B cell (primary cell): Measurements from ENCODE around the gene COX6B2. TPM values are rescaled to one million over a fixed set of nuclear protein-coding genes. Genes with fewer than 3 reads are reported as not detected.
A peak's percentile ranks its signal among the peaks of the same experiment; 100 is the strongest.
"Not testable (repeated sequence)": the region's sequence is repeated elsewhere in the genome, so short reads cannot be mapped to it uniquely, and the experiment has no call there.

ENCODE experiments used
- ATAC-seq: fragments of 200-7000 bp; cut with Tn5 transposase; one replicate; pipeline ENCODE4 v1.10.0; 2021; ENCODE audit warnings: low read depth, mild to moderate bottlenecking, moderate number of reproducible peaks, moderate library complexity
- CTCF ChIA-PET: fragments of 350-600 bp; sonication (Branson Sonifier 250); formaldehyde crosslinking; loops from one replicate; lab custom pipeline; 2021; ENCODE audit warnings: antibody characterized with exemption, inconsistent platforms; lab: Charles Lee
- POLR2A ChIA-PET: fragments of 350-600 bp; sonication (Branson Sonifier 250); formaldehyde crosslinking; loops from one replicate; lab custom pipeline; 2021; ENCODE audit warnings: antibody characterized with exemption; lab: Charles Lee
- DNase-seq: peaks from one replicate; pipeline ENCODE4 v3.0.0; 2013
- H2AFZ ChIP-seq: 2 replicates; pipeline ENCODE4 v1.6.1; 2012; ENCODE audit warnings: mild to moderate bottlenecking, low read depth, low read length; ENCODE audit not compliant: insufficient read depth, poor library complexity, severe bottlenecking
- H3K27ac ChIP-seq, 2 donors: 1 replicate in 1 of 2; 2 replicates in 1 of 2; pipeline ENCODE4 v1.5.1; 2012 to 2013; ENCODE audit warnings: low read length in 2 of 2, mild to moderate bottlenecking in 2 of 2, moderate library complexity in 1 of 2
- H3K27me3 ChIP-seq, 4 experiments: fragments of 200-600 bp in 1 of 4; sonication (generic) in 1 of 4; replicated peaks in 1 of 4; 1 replicate in 2 of 4; 2 replicates in 2 of 4; pipeline versions ENCODE4 v1.6.1 to v1.7.0; 2013 to 2016; ENCODE audit warnings: low read length in 3 of 4, mild to moderate bottlenecking in 2 of 4, mixed read lengths in 1 of 4, moderate library complexity in 1 of 4; ENCODE audit not compliant: insufficient read depth in 4 of 4, control insufficient read depth in 3 of 4; ENCODE audit errors: control extremely low read depth in 1 of 4
- H3K36me3 ChIP-seq, 2 experiments: replicated peaks in 1 of 2; 1 replicate in 1 of 2; 2 replicates in 1 of 2; pipeline versions ENCODE4 v1.6.1 to v1.7.1; 2013; ENCODE audit warnings: low read length in 1 of 2; ENCODE audit not compliant: insufficient read depth in 2 of 2, control insufficient read depth in 1 of 2; ENCODE audit errors: control extremely low read depth in 1 of 2, extremely low read depth in 1 of 2
- H3K4me1 ChIP-seq, 2 donors: fragments of 200-600 bp in 1 of 2; sonication (generic) in 1 of 2; 1 replicate in 1 of 2; 2 replicates in 1 of 2; pipeline versions ENCODE4 v1.5.1 to v1.6.1; 2013 to 2017; ENCODE audit warnings: low read length in 2 of 2; ENCODE audit not compliant: control insufficient read depth in 2 of 2, insufficient read depth in 2 of 2
- H3K4me2 ChIP-seq: replicated peaks from 2 replicates; pipeline ENCODE3; 2012; ENCODE audit warnings: mild to moderate bottlenecking, low read depth, low read length; ENCODE audit not compliant: poor library complexity, severe bottlenecking
- H3K4me3 ChIP-seq, 5 experiments: fragments of 200-600 bp in 1 of 5; sonication (generic) in 1 of 5; 1 replicate in 3 of 5; 2 replicates in 2 of 5; pipeline versions ENCODE4 v1.5.1 to v1.7.0; 2011 to 2016; ENCODE audit warnings: low read length in 4 of 5, mild to moderate bottlenecking in 4 of 5, low read depth in 2 of 5, control low read depth in 1 of 5, moderate library complexity in 1 of 5; ENCODE audit not compliant: insufficient read depth in 1 of 5; ENCODE audit errors: control extremely low read depth in 1 of 5, extremely low read depth in 1 of 5
- H3K79me2 ChIP-seq: fragments of 200-600 bp; sonication (generic); one replicate; pipeline ENCODE4 v1.6.0; 2016; ENCODE audit warnings: low read length; ENCODE audit not compliant: control insufficient read depth, insufficient read depth
- H3K9ac ChIP-seq: fragments of 200-600 bp; sonication (generic); 2 replicates; pipeline ENCODE4 v1.6.1; 2017; ENCODE audit warnings: mild to moderate bottlenecking, low read length, moderate library complexity
- H3K9me3 ChIP-seq, 3 donors: one replicate each; pipeline versions ENCODE4 v1.6.1 to v1.7.1; 2013; ENCODE audit warnings: low read length in 2 of 3; ENCODE audit not compliant: control insufficient read depth in 2 of 3, insufficient read depth in 1 of 3; ENCODE audit errors: control extremely low read depth in 1 of 3
- H4K20me1 ChIP-seq: 2 replicates; pipeline ENCODE4 v1.6.0; 2012; ENCODE audit warnings: mild to moderate bottlenecking, low read length; ENCODE audit not compliant: insufficient read depth, control insufficient read depth, poor library complexity, severe bottlenecking
- H3K27ac Mint-ChIP-seq: one replicate; pipeline ENCODE4 v1.8.0; 2021; ENCODE audit warnings: mixed read lengths
- H3K27me3 Mint-ChIP-seq: one replicate; pipeline ENCODE4 v1.8.0; 2021; ENCODE audit warnings: mixed read lengths
- H3K4me1 Mint-ChIP-seq: one replicate; pipeline ENCODE4 v1.8.0; 2021; ENCODE audit warnings: mixed read lengths
- H3K4me3 Mint-ChIP-seq: one replicate; pipeline ENCODE4 v1.8.0; 2021; ENCODE audit warnings: mixed read lengths
- H3K9me3 Mint-ChIP-seq: one replicate; pipeline ENCODE4 v1.8.0; 2022; ENCODE audit warnings: mixed read lengths; ENCODE audit not compliant: insufficient read depth
- EZH2 ChIP-seq: IDR thresholded peaks from 2 replicates; pipeline ENCODE4 v1.6.1; 2012; ENCODE audit warnings: borderline replicate concordance, low read depth, mild to moderate bottlenecking, moderate library complexity, low read length; ENCODE audit not compliant: insufficient read depth, poor library complexity, severe bottlenecking
- WGBS: methylation state at CpG from one replicate; pipeline ENCODE4 v1.1.5; 2013; ENCODE audit warnings: missing lambda C conversion rate; ENCODE audit not compliant: insufficient coverage; 5-methylcytosine and 5-hydroxymethylcytosine counted together
- intact Hi-C: fragments of 100-400 bp; cut with micrococcal nuclease; formaldehyde crosslinking; loops from one replicate; pipeline ENCODE4 v1.10.0; 2022
- polyA minus RNA-seq: library from RNA; depleted of rRNA, polyadenylated mRNA; stranded (reverse); fragments of >200 nt; gene quantifications from 2 replicates; pipeline ENCODE4 v1.2.3, GENCODE V29; 2012
- polyA plus RNA-seq: library from polyadenylated mRNA; depleted of rRNA; stranded (reverse); fragments of >200 nt; gene quantifications from 2 replicates; pipeline ENCODE4 v1.2.3, GENCODE V29; 2012
- total RNA-seq, 2 donors: library from RNA; stranded (reverse); fragments of 120-200 nt in 1 of 2; gene quantifications; 1 replicate in 1 of 2; 2 replicates in 1 of 2; pipeline versions ENCODE4 v1.2.3 to v1.2.4, GENCODE V29; 2013 to 2022
- TF ChIP-seq, protein P1 (sequence below): fragments of 200-600 bp; IDR thresholded peaks from one replicate; pipeline ENCODE4 v1.8.0; 2022; ENCODE audit warnings: antibody characterized with exemption, mild to moderate bottlenecking

COX6B2 gene, protein sequence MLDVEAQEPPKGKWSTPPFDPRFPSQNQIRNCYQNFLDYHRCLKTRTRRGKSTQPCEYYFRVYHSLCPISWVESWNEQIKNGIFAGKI
- not detected in 2 replicates for total RNA-seq
- not detected for total RNA-seq (2013)
- polyA plus RNA-seq: 0.07 TPM in 1 of 2 replicates, not detected in the other
- polyA minus RNA-seq: not detected in 2 replicates

DNA sequence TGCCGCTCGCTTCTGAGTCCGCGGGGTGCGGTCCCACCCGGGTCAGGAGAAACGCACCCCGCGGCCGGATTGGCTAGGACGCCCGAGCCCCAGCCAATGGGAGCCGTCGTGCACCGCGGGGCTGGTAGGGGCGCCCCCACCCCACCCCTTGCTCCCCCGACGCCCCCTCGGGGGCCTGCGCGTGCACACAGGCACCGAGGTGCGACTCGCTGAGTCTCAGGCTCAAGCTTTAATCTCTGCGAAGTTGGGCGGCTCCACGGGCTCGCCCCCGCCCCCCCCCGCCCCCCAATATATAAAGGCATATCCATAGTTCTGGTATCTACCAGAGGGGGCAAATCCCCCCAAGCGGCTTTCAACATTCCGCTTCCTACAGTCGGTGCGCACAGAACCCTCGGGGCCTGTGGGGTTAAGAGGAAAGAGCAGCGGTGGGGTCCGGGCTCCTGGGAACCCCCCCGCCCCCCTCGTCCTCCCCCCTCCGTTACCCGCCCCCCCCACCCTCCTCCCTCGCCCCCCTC, at the start of gene COX6B2:
TSS of gene COX6B2 (minus strand) at position 22 of the 515 bp plus-strand sequence. CDS start 198 bp downstream, outside the sequence.
- no peaks in the 10 kb centered on the region for H4K20me1 ChIP-seq
- H3K27me3 ChIP-seq: peaks cover 0 to 60% (median 24%) of the 10 kb centered on the region in 4 experiments
- ChIA-PET POLR2A (no interaction called here), CTCF (no interaction called here)
- no peaks in the 10 kb centered on the region for H3K36me3 ChIP-seq
- peak within 1 kb of the TSS; percentile 73 for H2AFZ ChIP-seq
- peak within 1 kb of the TSS; percentile 82 for H3K4me3 Mint-ChIP-seq
- intact Hi-C loops: loop anchor here (1.0 kb wide), 1 partner anchor 15 kb away; the partner anchor contains the start of gene KMT5C
- no peaks in the 10 kb centered on the region for H3K9me3 Mint-ChIP-seq
- TF ChIP-seq, protein P1, sequence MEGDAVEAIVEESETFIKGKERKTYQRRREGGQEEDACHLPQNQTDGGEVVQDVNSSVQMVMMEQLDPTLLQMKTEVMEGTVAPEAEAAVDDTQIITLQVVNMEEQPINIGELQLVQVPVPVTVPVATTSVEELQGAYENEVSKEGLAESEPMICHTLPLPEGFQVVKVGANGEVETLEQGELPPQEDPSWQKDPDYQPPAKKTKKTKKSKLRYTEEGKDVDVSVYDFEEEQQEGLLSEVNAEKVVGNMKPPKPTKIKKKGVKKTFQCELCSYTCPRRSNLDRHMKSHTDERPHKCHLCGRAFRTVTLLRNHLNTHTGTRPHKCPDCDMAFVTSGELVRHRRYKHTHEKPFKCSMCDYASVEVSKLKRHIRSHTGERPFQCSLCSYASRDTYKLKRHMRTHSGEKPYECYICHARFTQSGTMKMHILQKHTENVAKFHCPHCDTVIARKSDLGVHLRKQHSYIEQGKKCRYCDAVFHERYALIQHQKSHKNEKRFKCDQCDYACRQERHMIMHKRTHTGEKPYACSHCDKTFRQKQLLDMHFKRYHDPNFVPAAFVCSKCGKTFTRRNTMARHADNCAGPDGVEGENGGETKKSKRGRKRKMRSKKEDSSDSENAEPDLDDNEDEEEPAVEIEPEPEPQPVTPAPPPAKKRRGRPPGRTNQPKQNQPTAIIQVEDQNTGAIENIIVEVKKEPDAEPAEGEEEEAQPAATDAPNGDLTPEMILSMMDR: no peak
- no peak for TF ChIP-seq EZH2
- H3K4me3 ChIP-seq: peak within 1 kb of the TSS; percentile 27 to 51 (median 33)
- H3K9ac ChIP-seq: peak within 1 kb of the TSS; percentile 45
- no peak for DNase-seq
- H3K27me3 Mint-ChIP-seq: peaks cover 44% of the 10 kb centered on the region
- H3K4me2 ChIP-seq: peak within 1 kb of the TSS; percentile 79
- H3K27ac Mint-ChIP-seq: no peak within 1 kb of the TSS
- H3K79me2 ChIP-seq: no peaks in the 10 kb centered on the region
- no peak within 1 kb of the TSS for H3K27ac ChIP-seq
- ATAC-seq: no peak
- 4% methylated on average over 20 of the region's 43 CpGs for WGBS
- peaks cover 23 to 29% of the 10 kb centered on the region in 2 donors for H3K4me1 ChIP-seq
- peaks cover 0 to 18% (median 0%) of the 10 kb centered on the region in 3 donors for H3K9me3 ChIP-seq
- peaks cover 23% of the 10 kb centered on the region for H3K4me1 Mint-ChIP-seq

DNA sequence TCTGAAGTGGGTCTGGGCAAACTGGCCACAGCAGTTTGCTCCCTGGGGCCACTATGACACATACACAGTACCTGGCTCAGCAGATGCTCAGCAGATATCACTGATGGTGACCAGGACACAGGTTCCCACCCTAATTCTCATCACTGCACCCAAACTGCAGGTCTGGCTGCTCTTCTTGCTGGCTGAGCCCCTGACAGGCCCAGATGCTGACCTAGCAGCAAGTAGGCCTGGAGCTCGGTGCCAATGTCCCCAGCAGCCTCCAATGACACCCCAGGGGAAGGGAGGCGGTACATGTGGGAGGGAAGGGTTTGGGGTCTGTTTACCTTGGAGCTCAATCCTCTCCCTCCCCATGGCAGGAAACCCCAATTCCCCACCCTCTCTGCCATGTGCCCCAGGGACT, 48.0 kb upstream of the COX6B2 start:
- H3K9me3 ChIP-seq: no peaks in the 10 kb centered on the region
- no peak for ATAC-seq
- no peak overlapping the region for H3K4me2 ChIP-seq
- H3K4me3 Mint-ChIP-seq: no peak overlapping the region
- DNase-seq: no peak
- peaks cover 6 to 18% of the 10 kb centered on the region in 2 donors for H3K4me1 ChIP-seq
- no peak overlapping the region for H3K27ac ChIP-seq
- H3K27me3 Mint-ChIP-seq: no peaks in the 10 kb centered on the region
- TF ChIP-seq, protein P1: no peak
- no peak for TF ChIP-seq EZH2
- no peak overlapping the region for H3K27ac Mint-ChIP-seq
- WGBS: no CpG with 5 or more reads among the region's 2 CpGs
- peaks cover 11% of the 10 kb centered on the region for H4K20me1 ChIP-seq
- H3K36me3 ChIP-seq: peaks cover 0 to 57% of the 10 kb centered on the region in 2 experiments
- H2AFZ ChIP-seq: no peak overlapping the region
- POLR2A ChIA-PET: interaction anchor here (0.6 kb wide), 1 partner anchor 75 kb away, joined by 3 read pairs; no protein-coding TSS in a partner anchor
- CTCF ChIA-PET: interaction anchor here (1.3 kb wide), 1 partner anchor 13 kb away, joined by 4 read pairs; no protein-coding TSS in a partner anchor
- H3K9ac ChIP-seq: no peak overlapping the region
- H3K4me3 ChIP-seq: no peak overlapping the region
- H3K79me2 ChIP-seq: peaks cover 25% of the 10 kb centered on the region
- H3K4me1 Mint-ChIP-seq: peaks cover 20% of the 10 kb centered on the region
- no peaks in the 10 kb centered on the region for H3K9me3 Mint-ChIP-seq
- H3K27me3 ChIP-seq: no peaks in the 10 kb centered on the region
- intact Hi-C loops: no loop called here

DNA sequence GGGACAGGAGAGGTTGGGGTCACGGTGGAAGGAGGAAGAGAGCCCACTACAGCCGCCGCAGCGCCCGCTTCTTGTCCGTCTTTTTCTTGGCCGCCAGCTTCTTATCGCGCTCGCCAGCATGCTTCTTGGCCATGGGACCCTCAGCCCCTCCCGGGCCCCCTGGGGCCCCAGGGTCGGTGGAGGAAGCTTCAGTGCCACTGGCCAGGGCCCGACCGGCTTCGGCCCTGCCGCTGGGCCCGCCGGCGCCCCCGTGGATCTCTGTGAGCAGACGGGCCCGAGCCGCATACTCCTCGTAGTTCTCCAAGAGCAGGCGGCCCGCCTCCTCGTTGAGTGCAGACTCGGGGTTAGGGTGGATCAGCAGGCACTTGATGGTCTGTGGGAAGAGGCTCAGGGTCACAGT, 46.9 kb upstream of the COX6B2 start:
- H3K9ac ChIP-seq, POLR2A ChIA-PET, H3K4me3 ChIP-seq, CTCF ChIA-PET, DNase-seq, H3K27me3 ChIP-seq, H2AFZ ChIP-seq, ATAC-seq, H3K27ac Mint-ChIP-seq, H3K9me3 Mint-ChIP-seq, H3K4me3 Mint-ChIP-seq, H3K9me3 ChIP-seq, H3K27ac ChIP-seq, intact Hi-C loops, H3K27me3 Mint-ChIP-seq, H3K4me2 ChIP-seq: not testable (repeated sequence)
- H3K79me2 ChIP-seq: peaks cover 16% of the 10 kb centered on the region
- peaks cover 13% of the 10 kb centered on the region for H3K4me1 Mint-ChIP-seq
- peaks cover 0 to 54% of the 10 kb centered on the region in 2 experiments for H3K36me3 ChIP-seq
- 92% methylated on average over 2 of the region's 28 CpGs for WGBS
- peaks cover 1 to 10% of the 10 kb centered on the region in 2 donors for H3K4me1 ChIP-seq
- H4K20me1 ChIP-seq: peaks cover 11% of the 10 kb centered on the region
